Body of pancreas (tissue), 4 donors: ENCODE measurements around the gene ESPL1.

Experiments used
- POLR2A ChIP-seq, 3 donors: fragments of 450-650 bp; IDR thresholded peaks; one replicate each; pipeline ENCODE4 v1.6.1; 2016; ENCODE audit warnings: antibody characterized with exemption in 3 of 3, mild to moderate bottlenecking in 2 of 3
- TF ChIP-seq, protein P1 (sequence below), 7 experiments: fragments of 450-650 bp in 4 of 7; fragments of 200-600 bp in 3 of 7; sonication (generic) in 3 of 7; IDR thresholded peaks; one replicate each; pipeline ENCODE4 v1.5.1; 2016 to 2019; ENCODE audit warnings: antibody characterized with exemption in 7 of 7

- TF ChIP-seq, protein P1, sequence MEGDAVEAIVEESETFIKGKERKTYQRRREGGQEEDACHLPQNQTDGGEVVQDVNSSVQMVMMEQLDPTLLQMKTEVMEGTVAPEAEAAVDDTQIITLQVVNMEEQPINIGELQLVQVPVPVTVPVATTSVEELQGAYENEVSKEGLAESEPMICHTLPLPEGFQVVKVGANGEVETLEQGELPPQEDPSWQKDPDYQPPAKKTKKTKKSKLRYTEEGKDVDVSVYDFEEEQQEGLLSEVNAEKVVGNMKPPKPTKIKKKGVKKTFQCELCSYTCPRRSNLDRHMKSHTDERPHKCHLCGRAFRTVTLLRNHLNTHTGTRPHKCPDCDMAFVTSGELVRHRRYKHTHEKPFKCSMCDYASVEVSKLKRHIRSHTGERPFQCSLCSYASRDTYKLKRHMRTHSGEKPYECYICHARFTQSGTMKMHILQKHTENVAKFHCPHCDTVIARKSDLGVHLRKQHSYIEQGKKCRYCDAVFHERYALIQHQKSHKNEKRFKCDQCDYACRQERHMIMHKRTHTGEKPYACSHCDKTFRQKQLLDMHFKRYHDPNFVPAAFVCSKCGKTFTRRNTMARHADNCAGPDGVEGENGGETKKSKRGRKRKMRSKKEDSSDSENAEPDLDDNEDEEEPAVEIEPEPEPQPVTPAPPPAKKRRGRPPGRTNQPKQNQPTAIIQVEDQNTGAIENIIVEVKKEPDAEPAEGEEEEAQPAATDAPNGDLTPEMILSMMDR (IDR thresholded peaks at IDR 0.05), result no peak
- TF ChIP-seq POLR2A (IDR thresholded peaks at IDR 0.05), result no peak
These were observed 8.2 kb upstream of the ESPL1 start for GRCh38 chr12:53259891-53260290.
